GM10248 (cell line): Measurements from ENCODE around the gene ATP8B3.

ENCODE experiments used
- CTCF ChIA-PET: fragments of 300-600 bp; sonication (Branson Sonifier 250); formaldehyde crosslinking; extraction: SDS; loops from one replicate; lab custom pipeline; 2021; ENCODE audit warnings: antibody characterized with exemption; lab: Yijun Ruan, JAX
- POLR2A ChIA-PET: fragments of 350-650 bp; sonication (Branson Sonifier 250); formaldehyde crosslinking; extraction: SDS; loops from one replicate; lab custom pipeline; 2020; ENCODE audit warnings: antibody characterized with exemption; lab: Yijun Ruan, JAX
- DNase-seq: peaks from one replicate; pipeline ENCODE4 v3.0.0; 2012; ENCODE audit errors: extremely low spot score
- CTCF ChIP-seq: IDR thresholded peaks from 2 replicates; pipeline ENCODE4 v1.5.1; 2012; ENCODE audit warnings: mild to moderate bottlenecking, low read depth; ENCODE audit errors: extremely low read depth, missing control alignments, control extremely low read depth

ATP8B3 gene

GRCh38 chr19:1825909-1826556, 14.0 kb upstream of the ATP8B3 start:
- ChIA-PET POLR2A (interaction anchor here (0.8 kb wide), 1 partner anchor 10 kb away, joined by 11 read pairs; no protein-coding TSS in a partner anchor), CTCF (interaction anchor here (0.7 to 10.1 kb wide), 45 partner anchors 9 to 609 kb away, joined by 3 to 152 read pairs (median 4); partner anchors contain the start of genes REEP6 and TCF3)

DNA sequence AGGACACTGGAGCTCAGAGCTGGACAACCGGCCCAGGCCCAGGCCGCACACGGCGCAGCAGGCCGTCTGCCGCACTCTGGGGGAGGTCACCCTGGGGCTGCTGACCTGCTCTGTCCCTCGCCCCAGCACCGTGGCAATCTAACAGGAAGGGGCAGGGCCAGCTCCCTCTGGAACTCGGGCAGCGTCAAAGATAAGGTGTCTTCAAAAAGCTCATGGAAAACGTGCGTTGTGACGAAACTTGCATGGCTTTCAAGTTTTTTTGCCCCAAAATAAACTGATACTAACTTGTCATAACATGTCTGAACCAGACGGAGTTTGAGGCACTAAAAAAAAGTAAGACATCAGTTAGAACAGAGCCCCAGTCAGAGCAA, 12.2 kb upstream of the ATP8B3 start:
- CTCF ChIA-PET: interaction anchor here (7.7 to 10.1 kb wide), 2 partner anchors 8 to 13 kb away, joined by 51 to 152 read pairs; no protein-coding TSS in a partner anchor
- POLR2A ChIA-PET: no interaction called here
- no peak for DNase-seq
- TF ChIP-seq CTCF: no peak

More at GRCh38 chr19:1825909-1826556, 14.0 kb upstream of the ATP8B3 start:
- peak; percentile 96 for TF ChIP-seq CTCF
- DNase-seq: peak; percentile 90

DNA sequence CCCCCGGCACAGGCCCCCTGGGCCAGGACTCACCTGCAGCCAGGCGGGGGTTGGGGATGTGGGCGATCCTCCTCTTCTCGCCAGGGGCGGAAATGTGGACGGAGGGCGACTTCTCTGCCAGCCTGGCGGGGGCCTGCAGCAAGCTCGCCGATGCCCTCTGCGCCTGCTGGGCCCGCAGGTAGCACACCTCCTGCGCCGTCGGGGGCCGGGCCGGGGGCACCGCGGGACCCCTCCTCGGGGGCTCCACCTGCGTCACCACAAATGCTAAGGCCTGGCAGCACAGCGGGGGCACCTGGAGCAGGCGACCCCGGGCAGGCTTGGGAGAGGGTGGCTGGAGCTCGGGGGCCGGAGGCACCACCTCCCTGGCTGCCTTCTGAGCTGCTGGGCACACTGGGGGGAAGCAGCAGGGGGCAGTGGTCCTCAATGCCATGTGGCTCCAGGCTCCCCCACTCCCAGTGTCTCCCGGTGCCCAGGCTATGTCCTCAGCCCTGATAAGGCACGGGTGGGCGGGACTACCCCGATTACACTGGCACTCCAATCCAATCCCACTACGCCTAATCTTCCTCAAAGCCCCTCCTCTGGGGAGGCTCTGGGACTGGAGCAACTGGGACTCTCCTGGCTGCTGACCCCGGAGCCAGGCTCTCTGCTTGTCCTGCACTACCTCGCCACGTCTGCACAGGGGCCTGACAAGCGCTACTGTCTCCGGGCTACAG, 11.6 kb upstream of the ATP8B3 start:
- no peak for TF ChIP-seq CTCF
- ChIA-PET POLR2A (no interaction called here), CTCF (interaction anchor here (1.0 to 10.1 kb wide), 3 partner anchors 7 to 151 kb away, joined by 4 to 152 read pairs (median 51); no protein-coding TSS in a partner anchor)
- DNase-seq: no peak

DNA sequence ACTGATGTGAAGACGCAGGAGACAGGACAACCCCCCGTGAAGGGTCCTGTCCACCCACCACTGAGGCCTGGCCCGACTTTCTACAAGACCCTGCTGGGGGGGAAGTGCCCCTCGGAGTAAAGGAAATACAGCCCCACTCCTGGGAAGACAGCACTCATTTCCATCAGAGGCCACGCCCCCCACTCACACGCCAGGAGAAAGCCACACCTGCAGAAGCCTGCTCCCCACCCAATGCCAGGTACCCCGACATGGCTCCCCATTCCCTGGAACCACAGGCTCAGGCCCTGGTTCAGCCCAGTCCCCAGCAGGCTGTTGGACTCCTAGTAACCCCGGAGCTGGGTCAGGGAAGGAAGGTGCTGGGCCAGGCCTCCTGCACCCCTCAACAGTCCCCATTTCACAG, 10.9 kb upstream of the ATP8B3 start:
- CTCF ChIA-PET: interaction anchor here (1.0 to 10.1 kb wide), 3 partner anchors 6 to 151 kb away, joined by 4 to 152 read pairs (median 51); no protein-coding TSS in a partner anchor
- POLR2A ChIA-PET: no interaction called here
- no peak for DNase-seq
- TF ChIP-seq CTCF: no peak

DNA sequence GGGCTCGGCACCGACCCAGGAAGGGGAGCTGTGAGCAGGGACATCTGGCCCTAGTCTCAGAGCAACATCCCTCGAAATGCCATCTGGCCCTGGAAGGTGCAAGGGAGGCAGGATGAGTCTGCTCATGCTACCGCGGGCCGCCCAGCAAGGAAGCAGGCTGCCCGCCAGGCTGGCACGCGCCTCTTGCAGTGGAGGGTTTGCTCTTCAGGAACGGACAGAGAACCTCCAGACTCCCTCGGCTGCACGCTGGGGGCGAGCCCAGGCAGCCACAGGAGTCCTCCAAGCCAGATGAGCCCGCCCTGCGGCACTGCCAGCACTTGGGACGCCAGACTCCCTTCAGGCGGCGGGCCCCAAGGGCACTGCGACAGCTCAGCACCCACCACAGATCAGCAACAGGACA, 10.1 kb upstream of the ATP8B3 start:
- no peak for TF ChIP-seq CTCF
- ChIA-PET CTCF (interaction anchor here (0.6 to 10.1 kb wide), 3 partner anchors 6 to 276 kb away, joined by 3 to 152 read pairs (median 51); no protein-coding TSS in a partner anchor), POLR2A (no interaction called here)
- DNase-seq: no peak

DNA sequence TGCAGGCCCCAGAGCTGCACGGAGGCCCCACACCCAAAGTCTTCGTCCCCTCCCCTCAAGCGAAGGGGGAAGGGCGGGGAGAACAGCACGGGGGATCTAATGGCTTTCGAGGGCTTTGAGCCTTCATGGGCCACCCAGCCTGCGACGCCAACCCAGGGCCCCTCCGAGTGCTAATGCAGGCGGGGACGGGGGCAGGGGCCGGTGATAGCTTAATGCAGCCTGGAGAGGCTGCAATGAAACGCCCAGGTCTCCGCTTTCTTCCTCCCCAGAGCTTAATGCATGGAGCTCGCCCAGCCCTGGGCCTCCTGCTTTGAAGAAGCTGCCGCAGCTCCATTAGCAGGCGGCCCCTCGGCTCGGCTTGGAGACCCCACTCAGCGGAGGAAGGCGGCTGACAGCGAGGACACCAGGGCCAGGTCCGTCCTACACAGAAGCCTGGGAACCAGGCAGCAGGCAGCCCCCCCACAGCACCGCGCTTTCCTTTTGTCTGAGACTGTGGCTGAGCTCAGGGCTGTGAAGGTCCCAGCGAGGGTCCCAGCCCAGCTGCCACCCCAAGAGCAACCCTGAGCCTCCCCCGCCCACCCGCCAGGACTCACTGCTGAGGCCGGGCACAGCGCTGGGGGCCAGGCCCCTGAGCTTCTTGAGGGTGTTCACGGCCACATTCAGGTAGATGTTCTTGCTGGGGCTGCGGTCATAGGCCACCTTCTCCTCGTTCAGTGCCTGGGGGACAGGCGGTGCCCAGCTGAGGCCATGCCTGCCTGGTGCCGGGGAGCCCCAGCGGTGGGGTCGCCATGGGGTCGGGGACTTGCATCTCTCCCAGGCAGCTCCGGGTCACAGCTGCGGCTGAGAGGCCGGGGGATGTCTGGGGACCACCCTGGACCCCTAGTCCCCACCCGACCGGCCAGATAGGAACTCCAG, 7.5 kb upstream of the ATP8B3 start:
- no peak for DNase-seq
- ChIA-PET CTCF (interaction anchor here (2.5 to 7.2 kb wide), 2 partner anchors 6 to 18 kb away, joined by 10 to 51 read pairs; no protein-coding TSS in a partner anchor), POLR2A (no interaction called here)
- no peak for TF ChIP-seq CTCF
